GM21529 (cell line): ENCODE results near the gene TBX5.

ENCODE experiments used
- ATAC-seq: cut with Tn5 transposase; IDR thresholded peaks from one replicate; pipeline ENCODE4 v1.9.1; 2021; ENCODE audit not compliant: unreplicated experiment

The TBX5 gene

GRCh38 chr12:114406984-114407841, 1.3 kb upstream of the TBX5 start:
- ATAC-seq, result no peak

- no peak for ATAC-seq
Observed at GRCh38 chr12:114406316-114406983, 506 bp upstream of the TBX5 start.

GRCh38 chr12:114404926-114405518, 922 bp downstream of the TBX5 start:
- no peak for ATAC-seq

GRCh38 chr12:114404083-114404925, 1.6 kb downstream of the TBX5 start:
- ATAC-seq, result no peak

- ATAC-seq, result no peak
Observed at GRCh38 chr12:114403690-114404066, 2.3 kb downstream of the TBX5 start.

- no peak for ATAC-seq
Observed at GRCh38 chr12:114403011-114403689, 2.8 kb downstream of the TBX5 start.

GRCh38 chr12:114402084-114402717, 3.7 kb downstream of the TBX5 start:
- no peak for ATAC-seq

GRCh38 chr12:114401328-114402083, 4.4 kb downstream of the TBX5 start:
- no peak for ATAC-seq

- no peak for ATAC-seq
Observed at GRCh38 chr12:114400925-114401324, 5.0 kb downstream of the TBX5 start.

- no peak for ATAC-seq
Observed at GRCh38 chr12:114400361-114400811, 5.6 kb downstream of the TBX5 start.

- ATAC-seq, result no peak
Observed at GRCh38 chr12:114399664-114400211, 6.2 kb downstream of the TBX5 start.

- ATAC-seq, result no peak
Observed at GRCh38 chr12:114397978-114398881, 7.7 kb downstream of the TBX5 start.

GRCh38 chr12:114396869-114397719, 8.8 kb downstream of the TBX5 start:
- no peak for ATAC-seq

- no peak for ATAC-seq
Observed at GRCh38 chr12:114396153-114396868, 9.6 kb downstream of the TBX5 start.

GRCh38 chr12:114395755-114396152, 10.2 kb downstream of the TBX5 start:
- ATAC-seq, result no peak

- no peak for ATAC-seq
Observed at GRCh38 chr12:114395233-114395632, 10.7 kb downstream of the TBX5 start.
